ENCODE measurements around the gene FOXN3. TPM values are rescaled to one million over a fixed set of nuclear protein-coding genes. Genes with fewer than 3 reads are reported as not detected.

Gene FOXN3
- polyA plus RNA-seq, 1 of the 3 experiments (the other 2 are of a cell fraction) = 9.8 TPM

DNA sequence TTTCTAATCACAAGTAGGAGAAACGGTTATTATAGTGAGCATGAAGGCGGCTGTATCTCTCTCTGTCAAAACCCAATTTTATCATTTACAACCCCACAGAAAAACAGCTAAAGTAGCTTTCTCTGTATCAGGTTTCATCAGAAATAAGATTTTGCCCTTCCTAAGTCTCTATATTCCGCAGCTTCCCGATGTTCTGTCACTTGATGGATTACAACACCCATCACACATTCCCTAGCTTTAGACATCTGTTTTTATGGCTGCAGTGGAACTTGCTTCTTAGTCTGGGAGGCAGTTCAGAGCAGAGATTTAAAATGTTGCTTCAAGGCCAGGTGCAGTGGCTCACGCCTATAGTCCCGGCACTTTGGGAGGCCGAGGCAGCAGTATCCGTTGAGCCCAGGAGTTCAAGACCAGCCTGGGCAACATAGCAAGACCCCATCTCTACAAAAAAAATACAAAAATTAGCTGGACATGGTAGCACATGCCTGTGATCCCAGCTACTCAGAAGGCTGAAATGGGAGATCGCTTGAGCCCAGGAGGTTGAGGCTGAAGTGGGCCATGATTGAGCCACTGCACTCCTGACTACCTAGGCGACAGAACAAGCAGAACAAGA, 27.6 kb upstream of the FOXN3 start:
- POLR2A ChIA-PET = no interaction called here
- H3K9me2 ChIP-seq = no peaks in the 10 kb centered on the region

More for the DNA sequence above, 27.6 kb upstream of the FOXN3 start:
- Histone ChIP-seq H4K20me1 (ENCODE audit: insufficient read depth) (no peaks in the 10 kb centered on the region), H3K9ac (no peak overlapping the region), H3K4me3 (ENCODE audit: low read depth in 2 of 2, low read length in 1 of 2) (no peak overlapping the region), H3F3A (replicated peaks; ENCODE audit: insufficient read depth) (no peaks in the 10 kb centered on the region), H3K4me1 (ENCODE audit: control insufficient read depth in 1 of 2, insufficient read depth in 2 of 2, low read depth in 1 of 2, low read length in 1 of 2) (peaks cover 0 to 8% of the 10 kb centered on the region in 2 experiments; a peak in 1 of 4 replicates), H3K9me3 (no peaks in the 10 kb centered on the region), H3K36me3 (replicated peaks in 1 of 2; ENCODE audit: control insufficient read depth in 1 of 2, insufficient read depth in 2 of 2, low read length in 1 of 2) (no peaks in the 10 kb centered on the region), H3K79me2 (ENCODE audit: insufficient read depth) (no peaks in the 10 kb centered on the region), H3K27me3 (ENCODE audit: insufficient read depth) (no peaks in the 10 kb centered on the region), H2AFZ (ENCODE audit: low read depth) (no peak overlapping the region), H3K27ac (ENCODE audit: low read depth in 2 of 2, low read length in 1 of 2) (peak overlapping the region in 1 of 2 experiments; percentile 12; a peak in 1 of 4 replicates), H3K4me2 (no peak overlapping the region)
- TF ChIP-seq, protein P1, sequence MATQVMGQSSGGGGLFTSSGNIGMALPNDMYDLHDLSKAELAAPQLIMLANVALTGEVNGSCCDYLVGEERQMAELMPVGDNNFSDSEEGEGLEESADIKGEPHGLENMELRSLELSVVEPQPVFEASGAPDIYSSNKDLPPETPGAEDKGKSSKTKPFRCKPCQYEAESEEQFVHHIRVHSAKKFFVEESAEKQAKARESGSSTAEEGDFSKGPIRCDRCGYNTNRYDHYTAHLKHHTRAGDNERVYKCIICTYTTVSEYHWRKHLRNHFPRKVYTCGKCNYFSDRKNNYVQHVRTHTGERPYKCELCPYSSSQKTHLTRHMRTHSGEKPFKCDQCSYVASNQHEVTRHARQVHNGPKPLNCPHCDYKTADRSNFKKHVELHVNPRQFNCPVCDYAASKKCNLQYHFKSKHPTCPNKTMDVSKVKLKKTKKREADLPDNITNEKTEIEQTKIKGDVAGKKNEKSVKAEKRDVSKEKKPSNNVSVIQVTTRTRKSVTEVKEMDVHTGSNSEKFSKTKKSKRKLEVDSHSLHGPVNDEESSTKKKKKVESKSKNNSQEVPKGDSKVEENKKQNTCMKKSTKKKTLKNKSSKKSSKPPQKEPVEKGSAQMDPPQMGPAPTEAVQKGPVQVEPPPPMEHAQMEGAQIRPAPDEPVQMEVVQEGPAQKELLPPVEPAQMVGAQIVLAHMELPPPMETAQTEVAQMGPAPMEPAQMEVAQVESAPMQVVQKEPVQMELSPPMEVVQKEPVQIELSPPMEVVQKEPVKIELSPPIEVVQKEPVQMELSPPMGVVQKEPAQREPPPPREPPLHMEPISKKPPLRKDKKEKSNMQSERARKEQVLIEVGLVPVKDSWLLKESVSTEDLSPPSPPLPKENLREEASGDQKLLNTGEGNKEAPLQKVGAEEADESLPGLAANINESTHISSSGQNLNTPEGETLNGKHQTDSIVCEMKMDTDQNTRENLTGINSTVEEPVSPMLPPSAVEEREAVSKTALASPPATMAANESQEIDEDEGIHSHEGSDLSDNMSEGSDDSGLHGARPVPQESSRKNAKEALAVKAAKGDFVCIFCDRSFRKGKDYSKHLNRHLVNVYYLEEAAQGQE (IDR thresholded peaks at IDR 0.05; ENCODE audit: low read depth, low read length) = no peak
- TF ChIP-seq FOSL2 (IDR thresholded peaks at IDR 0.05; ENCODE audit: borderline replicate concordance, low read depth) = no peak
- no peak for TF ChIP-seq NRF1 (IDR thresholded peaks at IDR 0.05; ENCODE audit: low read depth, low read length)
- no peak for TF ChIP-seq NFIC (IDR thresholded peaks at IDR 0.05; ENCODE audit: borderline replicate concordance)
- TF ChIP-seq, protein P2, sequence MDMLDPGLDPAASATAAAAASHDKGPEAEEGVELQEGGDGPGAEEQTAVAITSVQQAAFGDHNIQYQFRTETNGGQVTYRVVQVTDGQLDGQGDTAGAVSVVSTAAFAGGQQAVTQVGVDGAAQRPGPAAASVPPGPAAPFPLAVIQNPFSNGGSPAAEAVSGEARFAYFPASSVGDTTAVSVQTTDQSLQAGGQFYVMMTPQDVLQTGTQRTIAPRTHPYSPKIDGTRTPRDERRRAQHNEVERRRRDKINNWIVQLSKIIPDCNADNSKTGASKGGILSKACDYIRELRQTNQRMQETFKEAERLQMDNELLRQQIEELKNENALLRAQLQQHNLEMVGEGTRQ (IDR thresholded peaks at IDR 0.05; ENCODE audit: borderline replicate concordance, low read depth, low read length) = no peak
- no peak for TF ChIP-seq IRF3 (IDR thresholded peaks at IDR 0.05; ENCODE audit: low read depth, low read length)
- TF ChIP-seq GATA2 (CRISPR knock-in tag; IDR thresholded peaks at IDR 0.05) = no peak
- TF ChIP-seq TCF12 (IDR thresholded peaks at IDR 0.05) = no peak
- TF ChIP-seq RCOR1 (IDR thresholded peaks at IDR 0.05; ENCODE audit: low read length) = no peak
- TF ChIP-seq EZH2phosphoT487 (IDR thresholded peaks at IDR 0.05; ENCODE audit: borderline replicate concordance, low read depth) = no peak
- no peak for TF ChIP-seq USF1 (IDR thresholded peaks at IDR 0.05; ENCODE audit: borderline replicate concordance, low read depth)
- no peak for TF ChIP-seq TEAD4 (IDR thresholded peaks at IDR 0.05; ENCODE audit: borderline replicate concordance, insufficient read depth)
- TF ChIP-seq FOXM1 (IDR thresholded peaks at IDR 0.05; ENCODE audit: low read depth) = no peak
- TF ChIP-seq MEF2A (IDR thresholded peaks at IDR 0.05; ENCODE audit: borderline replicate concordance, low read depth) = no peak
- TF ChIP-seq ELF1 (IDR thresholded peaks at IDR 0.05) = no peak
- TF ChIP-seq RAD21 (IDR thresholded peaks at IDR 0.05; ENCODE audit: low read length) = no peak
- WGBS (ENCODE audit: low lambda C conversion rate) = 83% methylated on average over 10 of the region's 10 CpGs
- CTCF ChIA-PET = no interaction called here
- DNase-seq = no peak

Measured in SK-N-SH (cell line).